PC-9 (cell line): ENCODE results near the gene NHS.

Source experiments
- EZH2 ChIP-seq: fragments of 200-600 bp; sonication (generic); IDR thresholded peaks from 2 replicates; pipeline ENCODE4 v1.8.0; 2017; ENCODE audit warnings: antibody characterized with exemption, low read depth
- TF ChIP-seq, protein P1 (sequence below): fragments of 200-600 bp; sonication (generic); conservative IDR thresholded peaks from 2 replicates; pipeline ENCODE4 v1.6.1; 2017; ENCODE audit warnings: mixed run types, antibody characterized with exemption, mild to moderate bottlenecking, moderate library complexity

DNA sequence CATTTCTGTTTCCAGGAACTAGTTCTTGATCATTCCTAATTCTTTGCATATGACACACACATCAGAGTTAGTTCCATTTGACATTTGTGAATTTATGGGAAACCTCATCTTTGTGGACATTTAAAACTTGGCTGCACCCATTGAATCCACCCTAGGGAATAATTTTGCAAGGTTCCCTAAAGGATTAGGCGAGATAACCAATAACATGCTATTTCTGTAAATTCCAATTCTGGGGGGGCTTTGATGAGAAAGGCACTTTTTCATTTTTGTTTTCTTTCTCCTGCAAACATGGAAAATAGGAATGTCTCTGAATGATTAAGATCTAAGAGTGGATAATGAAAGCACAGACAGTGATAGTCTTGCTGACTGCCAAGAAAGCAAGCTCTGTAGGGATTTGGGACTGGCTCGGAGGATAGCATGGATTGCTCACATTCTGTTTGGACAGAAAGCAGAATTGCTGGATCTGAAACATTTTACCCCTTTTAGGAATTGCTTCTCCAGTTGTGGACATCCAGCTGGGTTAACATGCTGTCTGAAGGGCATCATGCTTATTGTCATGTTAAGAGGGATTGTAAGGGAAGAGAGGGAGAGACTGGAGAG, 145.1 kb downstream of the NHS start:
- TF ChIP-seq, protein P1, sequence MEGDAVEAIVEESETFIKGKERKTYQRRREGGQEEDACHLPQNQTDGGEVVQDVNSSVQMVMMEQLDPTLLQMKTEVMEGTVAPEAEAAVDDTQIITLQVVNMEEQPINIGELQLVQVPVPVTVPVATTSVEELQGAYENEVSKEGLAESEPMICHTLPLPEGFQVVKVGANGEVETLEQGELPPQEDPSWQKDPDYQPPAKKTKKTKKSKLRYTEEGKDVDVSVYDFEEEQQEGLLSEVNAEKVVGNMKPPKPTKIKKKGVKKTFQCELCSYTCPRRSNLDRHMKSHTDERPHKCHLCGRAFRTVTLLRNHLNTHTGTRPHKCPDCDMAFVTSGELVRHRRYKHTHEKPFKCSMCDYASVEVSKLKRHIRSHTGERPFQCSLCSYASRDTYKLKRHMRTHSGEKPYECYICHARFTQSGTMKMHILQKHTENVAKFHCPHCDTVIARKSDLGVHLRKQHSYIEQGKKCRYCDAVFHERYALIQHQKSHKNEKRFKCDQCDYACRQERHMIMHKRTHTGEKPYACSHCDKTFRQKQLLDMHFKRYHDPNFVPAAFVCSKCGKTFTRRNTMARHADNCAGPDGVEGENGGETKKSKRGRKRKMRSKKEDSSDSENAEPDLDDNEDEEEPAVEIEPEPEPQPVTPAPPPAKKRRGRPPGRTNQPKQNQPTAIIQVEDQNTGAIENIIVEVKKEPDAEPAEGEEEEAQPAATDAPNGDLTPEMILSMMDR = no peak
- TF ChIP-seq EZH2 = no peak
